Peyer's patch (tissue), 4 donors: ENCODE results near the gene BUB1B.

Experiments used
- CTCF ChIP-seq, 6 experiments: fragments of 450-650 bp in 4 of 6; fragments of 200-600 bp in 2 of 6; sonication (generic) in 1 of 6; IDR thresholded peaks; one replicate each; pipeline ENCODE4 v1.5.1; 2017 to 2019; ENCODE audit warnings: antibody characterized with exemption in 6 of 6, mild to moderate bottlenecking in 3 of 6, moderate library complexity in 1 of 6
- POLR2A ChIP-seq, 2 donors: fragments of 450-650 bp; IDR thresholded peaks; one replicate each; pipeline ENCODE4 v1.5.1; 2017; ENCODE audit warnings: antibody characterized with exemption in 2 of 2, mild to moderate bottlenecking in 2 of 2, moderate library complexity in 2 of 2

- TF ChIP-seq CTCF (IDR thresholded peaks at IDR 0.05) (no peak), POLR2A (IDR thresholded peaks at IDR 0.05) (no peak)
These were observed 27.3 kb upstream of the BUB1B start for GRCh38 chr15:40133544-40133943.
